Body of pancreas (tissue), 4 donors: Measurements from ENCODE around the gene HKDC1.

Source experiments
- CTCF ChIP-seq, 7 experiments: fragments of 450-650 bp in 4 of 7; fragments of 200-600 bp in 3 of 7; sonication (generic) in 3 of 7; IDR thresholded peaks; one replicate each; pipeline ENCODE4 v1.5.1; 2016 to 2019; ENCODE audit warnings: antibody characterized with exemption in 7 of 7
- POLR2A ChIP-seq, 3 donors: fragments of 450-650 bp; IDR thresholded peaks; one replicate each; pipeline ENCODE4 v1.6.1; 2016; ENCODE audit warnings: antibody characterized with exemption in 3 of 3, mild to moderate bottlenecking in 2 of 3

- TF ChIP-seq CTCF (IDR thresholded peaks at IDR 0.05), result no peak
- TF ChIP-seq POLR2A (IDR thresholded peaks at IDR 0.05), result no peak
Observed at GRCh38 chr10:69262292-69262751, 42.2 kb downstream of the HKDC1 start.
